Kidney epithelial cell (primary cell): Measurements from ENCODE around the gene ATRIP. TPM values are rescaled to one million over a fixed set of nuclear protein-coding genes. Genes with fewer than 3 reads are reported as not detected.
A peak's percentile ranks its signal among the peaks of the same experiment; 100 is the strongest.

Experiments used
- DNase-seq: peaks from one replicate; pipeline ENCODE4 v3.0.0-alpha.2; 2010; ENCODE audit warnings: low read depth
- H3K27me3 ChIP-seq: 2 replicates; pipeline ENCODE4 v1.6.0; 2011; ENCODE audit warnings: low read length; ENCODE audit not compliant: control insufficient read depth, insufficient read depth
- H3K36me3 ChIP-seq: 2 replicates; pipeline ENCODE4 v1.5.1; 2011; ENCODE audit warnings: low read length; ENCODE audit not compliant: control insufficient read depth, insufficient read depth
- H3K4me3 ChIP-seq: 2 replicates; pipeline ENCODE4 v1.5.1; 2011; ENCODE audit warnings: low read depth, mild to moderate bottlenecking, control low read depth, low read length
- CTCF ChIP-seq: IDR thresholded peaks from 2 replicates; pipeline ENCODE4 v1.5.1; 2011; ENCODE audit warnings: mild to moderate bottlenecking, moderate library complexity, low read length, control low read depth, inconsistent platforms; ENCODE audit not compliant: insufficient read depth, poor library complexity, severe bottlenecking
- total RNA-seq: library from RNA; depleted of rRNA; stranded (reverse); fragments of >200 nt; gene quantifications from 2 replicates; pipeline ENCODE4 v1.2.3, GENCODE V29; 2015

The ATRIP gene
- total RNA-seq, 1 donor from 2014 or later = 5.7 TPM

GRCh38 chr3:48429317-48429959 is 17.1 kb upstream of the ATRIP start:
- peak overlapping the region; percentile 81 for H3K4me3 ChIP-seq
- no peaks in the 10 kb centered on the region for H3K27me3 ChIP-seq
- no peak for DNase-seq
- peaks cover under 1% of the 10 kb centered on the region for H3K36me3 ChIP-seq
- no peak for TF ChIP-seq CTCF

- H3K36me3 ChIP-seq = no peaks in the 10 kb centered on the region
- H3K4me3 ChIP-seq = peak within 1 kb of the TSS; percentile 81
- no peak for TF ChIP-seq CTCF
- no peaks in the 10 kb centered on the region for H3K27me3 ChIP-seq
- no peak for DNase-seq
Observed at GRCh38 chr3:48429960-48430707, 16.4 kb upstream of the ATRIP start, which contains the start of gene PLXNB1. PLXNB1 (minus strand) TSS chr3:48430086; CDS start chr3:48424611, 5,475 bp downstream.

- H3K36me3 ChIP-seq = no peaks in the 10 kb centered on the region
- TF ChIP-seq CTCF = no peak
- no peak for DNase-seq
- no peak overlapping the region for H3K4me3 ChIP-seq
- no peaks in the 10 kb centered on the region for H3K27me3 ChIP-seq
Observed at GRCh38 chr3:48430708-48431101, 15.8 kb upstream of the ATRIP start.

GRCh38 chr3:48431224-48432029 is 15.1 kb upstream of the ATRIP start:
- Histone ChIP-seq H3K36me3 (no peaks in the 10 kb centered on the region), H3K4me3 (no peak overlapping the region), H3K27me3 (no peaks in the 10 kb centered on the region)
- TF ChIP-seq CTCF = no peak
- no peak for DNase-seq

GRCh38 chr3:48432411-48433371 is 13.8 kb upstream of the ATRIP start:
- H3K36me3 ChIP-seq = no peaks in the 10 kb centered on the region
- no peak for DNase-seq
- TF ChIP-seq CTCF = no peak
- H3K27me3 ChIP-seq = no peaks in the 10 kb centered on the region
- no peak overlapping the region for H3K4me3 ChIP-seq
